CD1c-positive myeloid dendritic cell (primary cell): ENCODE results near the gene TBC1D2.
"Not testable (repeated sequence)": the region's sequence is repeated elsewhere in the genome, so short reads cannot be mapped to it uniquely, and the experiment has no call there.

Source experiments
- DNase-seq: peaks from one replicate; pipeline ENCODE4 v3.0.0-alpha.2; 2016; ENCODE audit errors: extremely low spot score

The TBC1D2 gene

GRCh38 chr9:98187926-98188325 is 67.5 kb downstream of the TBC1D2 start:
- DNase-seq, result no peak

DNA sequence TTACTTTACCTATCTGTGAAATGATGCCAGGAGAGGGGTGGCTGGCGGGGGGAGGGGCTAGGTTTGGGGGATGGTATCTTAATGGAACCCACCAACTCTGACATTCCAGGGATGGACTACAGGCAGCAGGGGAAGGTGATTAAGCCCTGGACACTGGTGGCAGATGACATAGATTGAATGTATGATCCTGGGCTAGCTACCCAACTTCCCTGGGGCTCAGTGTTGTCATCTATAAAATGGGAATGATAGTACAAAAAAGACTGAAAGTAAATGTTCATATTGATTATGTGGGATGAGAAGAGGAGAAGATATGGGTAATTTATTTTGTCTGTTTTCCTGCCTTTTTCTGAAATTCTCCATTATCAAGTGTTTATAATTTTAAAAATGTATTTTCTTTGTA is 69.2 kb downstream of the TBC1D2 start:
- DNase-seq, result no peak

DNA sequence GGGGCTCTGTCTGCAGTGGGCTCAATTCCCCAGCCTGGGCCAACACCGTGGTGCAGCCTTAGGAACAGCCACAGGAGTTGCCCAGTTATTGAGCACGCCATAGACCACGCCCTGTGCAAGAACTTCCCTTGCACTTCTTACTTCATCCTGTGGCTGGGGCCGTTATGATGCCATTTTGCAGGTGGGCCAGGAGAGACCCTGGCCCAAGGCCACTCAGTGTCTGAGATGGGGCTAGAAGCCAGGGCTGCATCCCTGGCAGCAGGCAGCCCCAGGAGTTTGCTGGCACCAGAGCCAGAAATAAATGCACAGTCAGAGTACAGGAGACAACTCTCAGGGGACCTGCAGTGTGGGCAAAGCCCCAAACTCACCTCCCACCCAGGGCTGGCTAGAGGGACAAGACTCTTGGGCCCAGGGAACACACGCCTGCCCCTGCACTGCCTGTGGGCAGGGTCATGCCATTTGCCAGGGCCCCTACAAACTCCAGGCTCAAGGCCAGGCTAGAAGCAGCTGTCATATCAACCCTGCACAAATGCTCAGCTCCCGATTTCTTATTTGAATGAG is 69.8 kb downstream of the TBC1D2 start:
- DNase-seq, result no peak

DNA sequence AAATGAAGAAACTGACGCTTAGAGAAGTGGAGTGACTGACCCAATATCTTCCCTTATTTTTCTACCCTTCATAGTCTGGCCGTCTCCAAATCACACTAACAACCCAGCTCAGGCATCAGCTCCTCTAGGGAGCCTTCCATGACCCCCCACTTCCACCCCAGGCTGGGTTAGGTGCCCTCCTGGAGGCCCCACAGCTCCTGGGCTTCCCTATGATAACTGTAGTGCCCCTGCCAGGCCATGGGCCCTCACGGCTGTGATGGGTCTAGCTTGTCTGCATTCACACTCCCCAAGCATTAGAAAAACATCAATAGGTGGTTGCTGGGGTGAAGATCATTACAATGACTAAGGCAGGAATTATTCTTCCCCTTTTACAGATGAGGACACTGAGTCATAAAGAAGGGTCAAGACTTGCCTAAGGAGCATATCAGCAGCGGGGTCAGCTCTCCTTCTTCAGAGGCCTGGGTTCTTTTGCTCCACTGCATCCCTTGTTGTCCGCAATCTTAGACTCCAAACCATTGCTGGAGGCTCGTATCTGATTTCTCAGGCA is 70.4 kb downstream of the TBC1D2 start:
- peak; percentile 33 for DNase-seq

DNA sequence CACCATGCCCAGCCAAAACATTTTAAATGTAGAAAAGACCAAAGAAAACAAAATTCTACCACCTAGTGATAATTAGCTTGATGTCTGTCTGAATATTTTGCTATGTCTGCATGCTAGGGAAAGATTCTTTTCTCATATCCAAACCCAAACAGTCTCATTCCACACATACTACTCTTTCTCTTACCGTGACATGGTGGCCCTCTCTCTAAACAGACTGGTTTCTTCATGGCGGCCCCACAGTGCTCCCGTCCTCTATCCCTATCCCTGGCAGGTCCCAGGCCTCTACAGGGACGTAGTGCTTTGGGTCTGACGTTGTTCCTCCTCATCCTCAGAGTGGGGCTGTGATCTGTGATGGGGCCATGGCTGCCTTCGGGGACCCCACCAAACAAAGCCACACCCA is 71.1 kb downstream of the TBC1D2 start:
- no peak for DNase-seq

DNA sequence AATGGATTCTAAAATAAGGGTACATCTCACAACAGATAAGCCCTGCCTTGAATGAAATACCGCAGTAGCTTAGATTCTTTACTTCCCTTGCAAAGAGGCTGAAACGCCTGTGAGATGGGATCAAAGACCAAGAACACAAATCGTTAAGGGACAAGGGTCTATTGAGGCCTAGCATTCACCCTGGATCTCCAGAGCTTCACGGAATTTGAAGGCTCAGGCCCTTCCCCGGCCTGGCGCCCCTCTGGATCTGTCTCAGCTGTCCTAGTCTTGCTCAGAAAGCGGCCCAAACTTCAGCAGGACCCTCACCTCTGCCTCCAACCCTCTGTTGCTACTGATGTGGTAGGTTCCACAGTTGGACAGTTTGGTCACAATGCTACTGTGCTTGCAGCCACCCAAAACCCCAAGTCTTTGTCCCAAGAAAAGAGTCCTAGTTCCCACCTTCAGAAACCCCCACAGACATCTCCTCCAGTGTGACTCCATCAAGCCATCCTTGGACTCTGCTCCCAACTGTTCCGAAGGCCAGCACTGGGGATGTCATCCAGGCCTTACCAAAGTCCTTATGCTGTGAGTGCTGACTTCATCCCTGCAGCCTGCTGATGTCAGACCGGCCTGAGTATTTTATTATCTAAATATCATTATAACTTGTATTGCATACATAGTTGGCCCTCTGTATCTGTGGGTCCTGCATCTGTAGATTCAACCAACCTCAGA is 72.4 kb downstream of the TBC1D2 start:
- DNase-seq, result no peak

GRCh38 chr9:98182069-98182820 is 73.2 kb downstream of the TBC1D2 start:
- no peak for DNase-seq

GRCh38 chr9:98181746-98182068 is 73.7 kb downstream of the TBC1D2 start:
- DNase-seq, result no peak

DNA sequence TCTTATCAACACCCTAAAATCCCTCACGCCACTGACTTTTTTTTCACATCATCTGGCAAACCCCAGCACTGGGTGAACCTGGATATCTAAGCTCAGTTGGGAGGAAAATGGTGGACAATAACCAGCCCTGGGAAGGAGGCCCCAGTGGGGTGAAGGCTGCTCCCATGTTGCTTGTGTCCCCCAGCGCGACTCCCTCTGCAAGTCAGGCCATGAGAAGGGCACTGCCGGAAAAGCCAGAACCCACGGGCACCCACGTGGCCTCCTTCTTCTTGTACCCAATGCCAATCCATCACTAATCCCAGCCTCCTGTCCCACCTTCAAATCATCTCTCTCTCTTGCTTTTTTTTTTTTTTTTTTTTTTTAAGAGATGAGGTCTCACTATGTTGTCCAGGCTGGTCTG is 74.5 kb downstream of the TBC1D2 start:
- no peak for DNase-seq

- DNase-seq, result no peak
Observed at GRCh38 chr9:98178874-98179850, 76.3 kb downstream of the TBC1D2 start.

- peak; percentile 60 for DNase-seq
Observed at GRCh38 chr9:98176391-98177259, 78.8 kb downstream of the TBC1D2 start.

GRCh38 chr9:98175762-98176161 is 79.7 kb downstream of the TBC1D2 start:
- DNase-seq, result no peak

DNA sequence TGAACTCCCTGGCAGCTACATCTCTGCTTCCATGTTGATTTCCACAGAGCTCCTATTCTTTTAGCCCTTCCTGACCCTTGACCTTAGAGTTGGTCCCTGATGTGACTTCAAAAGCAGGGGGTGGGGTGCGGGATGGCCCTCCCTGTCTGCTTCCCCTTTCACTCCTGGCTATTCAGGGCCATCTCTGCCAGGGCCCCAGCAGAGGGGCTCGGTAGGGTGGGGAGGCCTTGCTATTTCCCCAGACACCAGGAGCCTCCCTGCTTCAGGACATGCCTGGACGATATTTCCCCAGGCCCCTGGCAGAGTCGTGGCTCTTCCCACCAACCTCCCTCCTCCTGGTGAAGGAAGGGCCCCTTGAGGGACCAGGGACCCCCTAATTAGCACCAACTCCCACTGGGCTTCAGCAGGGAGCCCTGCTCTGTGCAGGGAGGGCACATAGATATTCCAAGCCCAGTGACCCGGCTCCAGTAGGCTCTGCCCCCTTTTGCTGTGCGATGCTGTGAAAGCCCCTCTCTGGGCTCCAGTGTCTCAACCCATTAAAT is 80.3 kb downstream of the TBC1D2 start:
- DNase-seq, result no peak

- not testable (repeated sequence) for DNase-seq
Observed at GRCh38 chr9:98174502-98174918, 80.9 kb downstream of the TBC1D2 start.

GRCh38 chr9:98173181-98173580 is 82.3 kb downstream of the TBC1D2 start:
- DNase-seq, result no peak

- DNase-seq, result no peak
Observed at GRCh38 chr9:98172604-98173003, 82.8 kb downstream of the TBC1D2 start.

DNA sequence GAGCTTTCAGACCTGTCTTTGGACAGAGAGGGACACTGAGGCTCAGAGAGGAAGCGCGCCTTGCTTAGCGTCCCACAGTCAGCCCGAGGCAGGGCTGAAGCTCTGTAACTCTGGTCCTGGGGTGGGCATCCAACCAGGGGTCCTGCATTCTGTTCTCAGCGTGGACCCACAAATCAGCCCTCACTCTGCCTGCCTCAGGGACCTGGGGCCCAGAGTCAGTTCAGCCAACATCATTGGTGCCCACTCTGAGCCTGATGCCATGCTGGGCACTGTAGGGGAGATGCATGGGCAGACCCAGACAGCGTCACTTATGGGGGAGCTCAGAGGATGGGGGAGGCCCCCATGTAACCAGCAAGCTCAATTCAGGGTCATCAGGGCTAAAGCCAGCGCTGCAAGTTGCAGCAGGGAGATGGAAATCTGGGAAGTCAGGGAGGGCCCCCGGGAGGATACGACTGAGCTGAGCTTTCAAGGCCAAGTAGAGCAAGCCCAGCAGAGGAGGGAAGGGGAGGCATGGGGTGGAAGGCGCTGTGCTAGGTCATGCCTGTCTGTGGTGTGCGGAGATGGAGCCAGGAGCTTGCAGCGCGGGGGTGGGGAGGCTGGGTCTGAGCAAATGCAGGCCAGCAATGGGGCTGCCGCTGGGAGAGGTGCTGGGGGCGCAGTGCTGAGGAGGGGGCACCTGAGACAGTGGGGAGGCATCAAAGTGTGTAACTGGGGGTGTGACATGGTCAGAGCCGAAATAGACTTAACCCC is 84.1 kb downstream of the TBC1D2 start:
- no peak for DNase-seq

DNA sequence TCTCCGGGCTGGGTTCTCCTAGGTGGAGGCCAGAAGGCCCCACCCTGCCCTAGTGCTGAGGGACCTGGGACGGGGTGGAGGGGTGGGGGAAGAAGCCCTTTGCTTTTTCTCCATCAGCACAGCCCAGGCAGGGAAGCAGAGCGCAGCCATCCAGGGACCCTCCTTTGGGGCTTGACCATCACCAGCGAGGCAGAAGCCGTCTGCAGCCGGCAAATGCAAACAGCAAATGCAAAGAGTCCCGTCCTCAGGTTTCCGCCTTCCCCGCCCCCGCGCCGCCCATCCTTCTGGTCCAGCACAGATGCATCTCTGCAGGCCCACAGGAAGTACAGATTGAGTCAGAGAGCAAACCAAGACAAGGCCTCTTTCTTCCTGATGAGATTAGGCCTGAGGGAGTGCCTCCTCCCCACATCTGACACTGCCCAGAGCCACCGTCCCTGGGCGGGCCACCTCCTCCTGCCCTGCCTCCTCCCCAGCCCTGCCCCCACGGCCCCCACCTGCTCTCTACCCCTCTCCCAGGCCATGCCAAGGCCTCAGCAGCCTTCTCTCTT is 86.4 kb downstream of the TBC1D2 start:
- DNase-seq, result no peak

GRCh38 chr9:98168153-98168780 is 87.2 kb downstream of the TBC1D2 start:
- no peak for DNase-seq
